SU-DHL-6 (cell line): ENCODE data around the gene SPACA5.

ENCODE experiments used
- CTCF ChIP-seq: fragments of 200-600 bp; sonication (generic); IDR thresholded peaks from one replicate; pipeline ENCODE4 v1.5.1; 2017; ENCODE audit warnings: antibody characterized with exemption, mild to moderate bottlenecking, low read length, moderate library complexity; ENCODE audit not compliant: insufficient read depth, poor library complexity, severe bottlenecking
- EZH2phosphoT487 ChIP-seq: fragments of 200-600 bp; sonication (generic), shearing (Covaris generic); conservative IDR thresholded peaks from 2 replicates; pipeline ENCODE4 v1.6.1; 2018; ENCODE audit warnings: mild to moderate bottlenecking, antibody characterized with exemption, low read length, moderate library complexity, mixed read lengths

GRCh38 chrX:48003758-48004457 lies 2.9 kb upstream of the SPACA5 start, which contains the start of gene ZNF182:
- no peak for TF ChIP-seq EZH2phosphoT487
- TF ChIP-seq CTCF: no peak
